K562 (cell line): ENCODE results near the gene SYF2. TPM values are rescaled to one million over a fixed set of nuclear protein-coding genes. Genes with fewer than 3 reads are reported as not detected.
A peak's percentile ranks its signal among the peaks of the same experiment; 100 is the strongest.

Experiments
- ARID2 ChIP-seq: fragments of 450-650 bp; IDR thresholded peaks from 2 replicates; pipeline ENCODE4 v1.6.1; 2017; ENCODE audit warnings: antibody characterized with exemption, mild to moderate bottlenecking
- BCOR ChIP-seq: fragments of 450-650 bp; IDR thresholded peaks from 2 replicates; pipeline ENCODE4 v1.6.1; 2016
- CEBPB ChIP-seq: fragments of 450-650 bp; IDR thresholded peaks from 2 replicates; pipeline ENCODE4 v1.6.1; 2016; ENCODE audit warnings: missing genetic modification characterization, missing compliant biosample characterization
- CSDE1 ChIP-seq, 2 experiments: fragments of 450-650 bp; IDR thresholded peaks; 2 replicates each; pipeline ENCODE4 v1.6.1; 2016; ENCODE audit warnings: mild to moderate bottlenecking in 1 of 2
- HDAC2 ChIP-seq: fragments of 450-650 bp; IDR thresholded peaks from 2 replicates; pipeline ENCODE4 v1.6.1; 2016; ENCODE audit warnings: mild to moderate bottlenecking
- JUNB ChIP-seq: fragments of 450-650 bp; formaldehyde crosslinking; conservative IDR thresholded peaks from 2 replicates; pipeline ENCODE4 v1.4.0; 2020; ENCODE audit warnings: mild to moderate bottlenecking
- KDM1A ChIP-seq, 2 experiments: fragments of 450-650 bp; IDR thresholded peaks; 2 replicates each; pipeline ENCODE4 v1.6.1; 2016; ENCODE audit warnings: mild to moderate bottlenecking in 2 of 2
- KLF13 ChIP-seq: fragments of 450-650 bp; IDR thresholded peaks from 2 replicates; pipeline ENCODE4 v1.6.1; 2016; ENCODE audit warnings: missing genetic modification characterization, low read depth, mild to moderate bottlenecking, missing compliant biosample characterization, moderate library complexity, borderline replicate concordance
- MEIS2 ChIP-seq: fragments of 450-650 bp; IDR thresholded peaks from 2 replicates; pipeline ENCODE4 v1.6.1; 2014; ENCODE audit warnings: mild to moderate bottlenecking; ENCODE audit not compliant: partially characterized antibody
- PTTG1 ChIP-seq: fragments of 450-650 bp; IDR thresholded peaks from 2 replicates; pipeline ENCODE4 v1.6.1; 2016; ENCODE audit warnings: low read depth, mild to moderate bottlenecking, missing genetic modification characterization, missing compliant biosample characterization
- TAF1 ChIP-seq: IDR thresholded peaks from 2 replicates; pipeline ENCODE4 v1.6.1; 2011; ENCODE audit warnings: mild to moderate bottlenecking, low read length, moderate library complexity; ENCODE audit not compliant: insufficient read depth, control insufficient read depth, severe bottlenecking; ENCODE audit errors: extremely low read depth
- TBL1XR1 ChIP-seq, 2 experiments: IDR thresholded peaks; 2 replicates each; pipeline ENCODE4 v1.6.1; 2012; ENCODE audit warnings: improper control_type of control experiment in 2 of 2, low read length in 2 of 2, mild to moderate bottlenecking in 1 of 2
- TEAD4 ChIP-seq, 2 experiments: sonication (generic) in 1 of 2; formaldehyde crosslinking in 1 of 2; IDR thresholded peaks; 2 replicates each; pipeline versions ENCODE4 v1.6.1 to v1.8.0; 2012 to 2022; ENCODE audit warnings: borderline replicate concordance in 1 of 2, inconsistent platforms in 1 of 2, low read length in 1 of 2, mild to moderate bottlenecking in 1 of 2, missing genetic modification reagents in 1 of 2
- U2AF1 ChIP-seq: fragments of 200-400 bp; formaldehyde crosslinking; optimal IDR thresholded peaks from 2 replicates; pipeline ENCODE3; 2017; ENCODE audit warnings: mild to moderate bottlenecking, low read depth, low read length, moderate library complexity
- XRCC5 ChIP-seq: fragments of 200-400 bp; formaldehyde crosslinking; IDR thresholded peaks from 2 replicates; pipeline ENCODE4 v1.6.1; 2017; ENCODE audit warnings: low read depth, mild to moderate bottlenecking, low read length
- ZBED1 ChIP-seq: IDR thresholded peaks from 2 replicates; pipeline ENCODE4 v1.6.1; 2014
- ZNF239 ChIP-seq: fragments of 250-450 bp; sonication (Bioruptor Pico); IDR thresholded peaks from 2 replicates; pipeline ENCODE4 v1.4.0; 2020; ENCODE audit warnings: mild to moderate bottlenecking
- ZNF431 ChIP-seq: sonication (generic); formaldehyde crosslinking; IDR thresholded peaks from 2 replicates; pipeline ENCODE4 v1.8.0; 2022; ENCODE audit warnings: mild to moderate bottlenecking, missing genetic modification reagents
- ZNF551 ChIP-seq: fragments of 250-450 bp; sonication (Bioruptor Pico); IDR thresholded peaks from 2 replicates; pipeline ENCODE4 v1.5.0; 2021; ENCODE audit warnings: mild to moderate bottlenecking, moderate library complexity
- ZNF668 ChIP-seq: fragments of 250-450 bp; sonication (Bioruptor Pico); IDR thresholded peaks from 2 replicates; pipeline ENCODE4 v1.8.0; 2022; ENCODE audit warnings: mild to moderate bottlenecking, inconsistent platforms
- polyA plus RNA-seq, 8 experiments: library from polyadenylated mRNA; depleted of rRNA in 4 of 8; stranded (reverse) in 5 of 8; unstranded in 3 of 8; fragments of >200 nt; fragmentation: Nextera tagmentation in 2 of 8; fragmentation: Illumina TruSeq in 1 of 8; extraction: Ambion mirVana in 2 of 8; extraction: Trizol in 1 of 8; gene quantifications; 2 replicates each; pipeline versions ENCODE4 v1.2.1 to v1.2.3, GENCODE V29; 2011 to 2014; ENCODE audit warnings: inconsistent platforms in 1 of 8, missing spikeins in 1 of 8
- total RNA-seq, 7 experiments: library from RNA; depleted of rRNA in 6 of 7; stranded (reverse); fragments of >200 nt in 6 of 7; fragmentation: Illumina TruSeq in 2 of 7; extraction: Trizol in 2 of 7; gene quantifications; 2 replicates each; pipeline versions ENCODE4 v1.2.1 to v1.2.3, GENCODE V29; 2011 to 2021; ENCODE audit warnings: low replicate concordance in 1 of 7
- TF ChIP-seq, protein P1 (sequence below): fragments of 250-450 bp; sonication (Bioruptor Pico); IDR thresholded peaks from 2 replicates; pipeline ENCODE4 v1.8.0; 2021; ENCODE audit warnings: moderate library complexity, mild to moderate bottlenecking, inconsistent platforms
- TF ChIP-seq, protein P2 (sequence below): fragments of 450-650 bp; formaldehyde crosslinking; IDR thresholded peaks from 2 replicates; pipeline ENCODE4 v1.4.0; 2020; ENCODE audit warnings: mild to moderate bottlenecking, moderate library complexity
- TF ChIP-seq, protein P3 (sequence below): sonication (generic); formaldehyde crosslinking; IDR thresholded peaks from 2 replicates; pipeline ENCODE4 v1.8.0; 2022; ENCODE audit warnings: missing genetic modification reagents, mild to moderate bottlenecking, borderline replicate concordance
- TF ChIP-seq, protein P4 (sequence below): fragments of 450-650 bp; formaldehyde crosslinking; IDR thresholded peaks from 2 replicates; pipeline ENCODE4 v1.4.0; 2022; ENCODE audit warnings: missing genetic modification characterization

SYF2 gene
- total and polyA plus RNA-seq, 9 of the 15 experiments (the other 6 are each of a cell fraction or from before 2014, with no cell fraction given): 20.9 to 69.0 (median 43.2) TPM

DNA sequence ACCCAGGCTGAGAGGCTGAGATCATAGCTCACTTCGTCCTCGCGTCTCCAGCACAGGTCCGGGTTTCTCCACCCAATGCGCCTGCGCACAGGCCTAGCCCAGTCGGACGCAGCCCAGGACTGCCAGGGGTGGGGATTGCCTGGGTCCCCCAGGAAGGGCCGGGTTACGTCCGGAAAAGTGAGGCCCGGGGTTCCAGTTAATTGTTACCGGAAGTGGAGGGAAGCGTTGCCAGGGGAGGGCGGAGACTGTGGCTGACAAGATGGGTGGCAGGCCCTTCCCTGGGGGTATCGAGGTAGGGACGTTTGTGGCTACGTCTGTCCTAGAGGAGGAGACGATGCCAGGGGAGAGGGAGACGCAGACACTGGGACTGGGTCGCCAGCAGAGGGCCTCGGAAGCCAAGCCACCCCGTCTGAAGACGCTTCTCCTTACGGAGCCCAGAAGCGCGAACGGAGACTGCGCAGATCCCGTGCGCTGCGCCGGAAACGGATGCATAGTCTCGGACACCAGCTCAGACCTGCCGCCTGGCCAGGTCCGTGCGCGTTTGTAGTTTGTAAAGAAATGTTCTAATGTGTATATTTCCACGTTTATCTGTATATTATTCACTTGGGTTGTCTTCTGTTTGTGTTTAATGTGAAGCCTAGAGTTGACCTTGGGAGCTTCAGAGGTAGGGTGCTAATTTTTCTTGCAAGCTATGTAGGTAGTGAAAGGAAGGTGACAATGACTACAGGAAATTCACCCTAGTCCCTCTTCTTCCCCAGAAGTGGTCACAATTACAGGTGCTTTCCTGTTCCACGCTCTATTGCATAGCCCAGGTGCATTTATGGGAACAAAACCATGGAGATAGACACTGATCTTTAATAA, 7.6 kb upstream of the SYF2 start (continued):
- TF ChIP-seq JUNB (CRISPR knock-in tag) (no peak), KDM1A (IDR thresholded peaks at IDR 0.05) (no peak), ZNF668 (CRISPR knock-in tag) (no peak), KLF13 (tag) (no peak), ZNF551 (CRISPR knock-in tag) (0 out of 2 replicates have a peak, but pooled peaks have one; percentile 23), ZNF239 (CRISPR knock-in tag) (peak; percentile 29; the same call in 1 of the 2 replicates), CEBPB (tag) (no peak), ZNF431 (CRISPR knock-in tag) (no peak), TBL1XR1 (IDR thresholded peaks at IDR 0.05; ENCODE audit: low read length in 2 of 2) (peak in 1 of 2 experiments; percentile 63; a peak in 2 of 4 replicates), TAF1 (peak; percentile 52), HDAC2 (peak; percentile 85), ARID2 (peak; percentile 36; the same call in 1 of the 2 replicates), CSDE1 (IDR thresholded peaks at IDR 0.05) (peak in 1 of 2 experiments; percentile 62; a peak in 1 of 4 replicates), TEAD4 (IDR thresholded peaks at IDR 0.05; ENCODE audit: low read length) (peak; percentile 27), TEAD4 (CRISPR knock-in tag; IDR thresholded peaks at IDR 0.05; ENCODE audit: borderline replicate concordance) (no peak), XRCC5 (no peak; the same call in 1 of the 2 replicates), ZBED1 (peak; percentile 77), BCOR (peak; percentile 32; the same call in 1 of the 2 replicates), PTTG1 (tag) (no peak), U2AF1 (no peak), MEIS2 (peak; percentile 73)
- TF ChIP-seq, protein P1, sequence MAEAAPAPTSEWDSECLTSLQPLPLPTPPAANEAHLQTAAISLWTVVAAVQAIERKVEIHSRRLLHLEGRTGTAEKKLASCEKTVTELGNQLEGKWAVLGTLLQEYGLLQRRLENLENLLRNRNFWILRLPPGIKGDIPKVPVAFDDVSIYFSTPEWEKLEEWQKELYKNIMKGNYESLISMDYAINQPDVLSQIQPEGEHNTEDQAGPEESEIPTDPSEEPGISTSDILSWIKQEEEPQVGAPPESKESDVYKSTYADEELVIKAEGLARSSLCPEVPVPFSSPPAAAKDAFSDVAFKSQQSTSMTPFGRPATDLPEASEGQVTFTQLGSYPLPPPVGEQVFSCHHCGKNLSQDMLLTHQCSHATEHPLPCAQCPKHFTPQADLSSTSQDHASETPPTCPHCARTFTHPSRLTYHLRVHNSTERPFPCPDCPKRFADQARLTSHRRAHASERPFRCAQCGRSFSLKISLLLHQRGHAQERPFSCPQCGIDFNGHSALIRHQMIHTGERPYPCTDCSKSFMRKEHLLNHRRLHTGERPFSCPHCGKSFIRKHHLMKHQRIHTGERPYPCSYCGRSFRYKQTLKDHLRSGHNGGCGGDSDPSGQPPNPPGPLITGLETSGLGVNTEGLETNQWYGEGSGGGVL (CRISPR knock-in tag): no peak
- TF ChIP-seq, protein P2, sequence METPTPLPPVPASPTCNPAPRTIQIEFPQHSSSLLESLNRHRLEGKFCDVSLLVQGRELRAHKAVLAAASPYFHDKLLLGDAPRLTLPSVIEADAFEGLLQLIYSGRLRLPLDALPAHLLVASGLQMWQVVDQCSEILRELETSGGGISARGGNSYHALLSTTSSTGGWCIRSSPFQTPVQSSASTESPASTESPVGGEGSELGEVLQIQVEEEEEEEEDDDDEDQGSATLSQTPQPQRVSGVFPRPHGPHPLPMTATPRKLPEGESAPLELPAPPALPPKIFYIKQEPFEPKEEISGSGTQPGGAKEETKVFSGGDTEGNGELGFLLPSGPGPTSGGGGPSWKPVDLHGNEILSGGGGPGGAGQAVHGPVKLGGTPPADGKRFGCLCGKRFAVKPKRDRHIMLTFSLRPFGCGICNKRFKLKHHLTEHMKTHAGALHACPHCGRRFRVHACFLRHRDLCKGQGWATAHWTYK (CRISPR knock-in tag): peak; percentile 35
- TF ChIP-seq, protein P3, sequence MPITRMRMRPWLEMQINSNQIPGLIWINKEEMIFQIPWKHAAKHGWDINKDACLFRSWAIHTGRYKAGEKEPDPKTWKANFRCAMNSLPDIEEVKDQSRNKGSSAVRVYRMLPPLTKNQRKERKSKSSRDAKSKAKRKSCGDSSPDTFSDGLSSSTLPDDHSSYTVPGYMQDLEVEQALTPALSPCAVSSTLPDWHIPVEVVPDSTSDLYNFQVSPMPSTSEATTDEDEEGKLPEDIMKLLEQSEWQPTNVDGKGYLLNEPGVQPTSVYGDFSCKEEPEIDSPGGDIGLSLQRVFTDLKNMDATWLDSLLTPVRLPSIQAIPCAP (CRISPR knock-in tag): no peak
- TF ChIP-seq, protein P4, sequence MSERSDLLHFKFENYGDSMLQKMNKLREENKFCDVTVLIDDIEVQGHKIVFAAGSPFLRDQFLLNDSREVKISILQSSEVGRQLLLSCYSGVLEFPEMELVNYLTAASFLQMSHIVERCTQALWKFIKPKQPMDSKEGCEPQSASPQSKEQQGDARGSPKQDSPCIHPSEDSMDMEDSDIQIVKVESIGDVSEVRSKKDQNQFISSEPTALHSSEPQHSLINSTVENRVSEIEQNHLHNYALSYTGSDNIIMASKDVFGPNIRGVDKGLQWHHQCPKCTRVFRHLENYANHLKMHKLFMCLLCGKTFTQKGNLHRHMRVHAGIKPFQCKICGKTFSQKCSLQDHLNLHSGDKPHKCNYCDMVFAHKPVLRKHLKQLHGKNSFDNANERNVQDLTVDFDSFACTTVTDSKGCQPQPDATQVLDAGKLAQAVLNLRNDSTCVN (CRISPR knock-in tag): peak; percentile 82
